ENCODE data around the gene SPATA18.

GRCh38 chr4:52105276-52105675, 54.2 kb downstream of the SPATA18 start:
- TF ChIP-seq POLR2A (IDR thresholded peaks at IDR 0.05), result no peak
- TF ChIP-seq, protein P1, sequence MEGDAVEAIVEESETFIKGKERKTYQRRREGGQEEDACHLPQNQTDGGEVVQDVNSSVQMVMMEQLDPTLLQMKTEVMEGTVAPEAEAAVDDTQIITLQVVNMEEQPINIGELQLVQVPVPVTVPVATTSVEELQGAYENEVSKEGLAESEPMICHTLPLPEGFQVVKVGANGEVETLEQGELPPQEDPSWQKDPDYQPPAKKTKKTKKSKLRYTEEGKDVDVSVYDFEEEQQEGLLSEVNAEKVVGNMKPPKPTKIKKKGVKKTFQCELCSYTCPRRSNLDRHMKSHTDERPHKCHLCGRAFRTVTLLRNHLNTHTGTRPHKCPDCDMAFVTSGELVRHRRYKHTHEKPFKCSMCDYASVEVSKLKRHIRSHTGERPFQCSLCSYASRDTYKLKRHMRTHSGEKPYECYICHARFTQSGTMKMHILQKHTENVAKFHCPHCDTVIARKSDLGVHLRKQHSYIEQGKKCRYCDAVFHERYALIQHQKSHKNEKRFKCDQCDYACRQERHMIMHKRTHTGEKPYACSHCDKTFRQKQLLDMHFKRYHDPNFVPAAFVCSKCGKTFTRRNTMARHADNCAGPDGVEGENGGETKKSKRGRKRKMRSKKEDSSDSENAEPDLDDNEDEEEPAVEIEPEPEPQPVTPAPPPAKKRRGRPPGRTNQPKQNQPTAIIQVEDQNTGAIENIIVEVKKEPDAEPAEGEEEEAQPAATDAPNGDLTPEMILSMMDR (IDR thresholded peaks at IDR 0.05), result no peak

All from breast epithelium (tissue), 3 donors.